ENCODE measurements around the gene PDZRN3. TPM values are rescaled to one million over a fixed set of nuclear protein-coding genes. Genes with fewer than 3 reads are reported as not detected.

The PDZRN3 gene
- total RNA-seq, 1 experiment from 2014 or later, result 0.24 TPM

- no peak for DNase-seq (ENCODE audit: low spot score)
- Histone ChIP-seq H3K27ac (ENCODE audit: low read depth, low read length, poor library complexity, severe bottlenecking) (no peak overlapping the region), H3K9me3 (ENCODE audit: low read depth, low read length, poor library complexity, severe bottlenecking) (no peaks in the 10 kb centered on the region), H3K4me1 (ENCODE audit: insufficient read depth, low read length, poor library complexity, severe bottlenecking) (no peaks in the 10 kb centered on the region), H3K4me3 (ENCODE audit: low read depth, low read length, poor library complexity, severe bottlenecking) (no peak overlapping the region), H3K27me3 (replicated peaks; ENCODE audit: insufficient read depth, low read depth, low read length, poor library complexity) (peaks cover 9% of the 10 kb centered on the region), H3K36me3 (ENCODE audit: insufficient read depth, low read length, poor library complexity, severe bottlenecking) (no peaks in the 10 kb centered on the region)
- intact Hi-C loops (cut with micrococcal nuclease; ENCODE audit: unreplicated experiment), result no loop called here
- ChIA-PET CTCF (no interaction called here), POLR2A (ENCODE audit: low non-redundant PET) (no interaction called here)
- TF ChIP-seq CTCF (conservative IDR thresholded peaks at IDR 0.05; ENCODE audit: low read depth, low read length), result no peak
- TF ChIP-seq EZH2 (IDR thresholded peaks at IDR 0.05; ENCODE audit: borderline replicate concordance, low read depth, low read length, poor library complexity, severe bottlenecking), result no peak
- no TSS peak for BruUV-seq (replicated peaks)
These were observed 3.4 kb downstream of the PDZRN3 start for GRCh38 chr3:73621388-73621787.

- no TSS peak for BruUV-seq (replicated peaks)
These were observed 6.3 kb downstream of the PDZRN3 start for GRCh38 chr3:73618461-73618860.

GRCh38 chr3:73616056-73616455, 8.7 kb downstream of the PDZRN3 start:
- H3K27ac ChIP-seq (ENCODE audit: low read depth, low read length, poor library complexity, severe bottlenecking), result no peak overlapping the region
- intact Hi-C loops (cut with micrococcal nuclease; ENCODE audit: unreplicated experiment), result no loop called here
- ChIA-PET POLR2A (ENCODE audit: low non-redundant PET) (no interaction called here), CTCF (no interaction called here)
- H3K4me1 ChIP-seq (ENCODE audit: insufficient read depth, low read length, poor library complexity, severe bottlenecking), result no peaks in the 10 kb centered on the region
- BruUV-seq (replicated peaks), result no TSS peak
- no peak for DNase-seq (ENCODE audit: low spot score)
- H3K9me3 ChIP-seq (ENCODE audit: low read depth, low read length, poor library complexity, severe bottlenecking), result no peaks in the 10 kb centered on the region
- TF ChIP-seq CTCF (conservative IDR thresholded peaks at IDR 0.05; ENCODE audit: low read depth, low read length) (no peak), EZH2 (IDR thresholded peaks at IDR 0.05; ENCODE audit: borderline replicate concordance, low read depth, low read length, poor library complexity, severe bottlenecking) (no peak)
- H3K4me3 ChIP-seq (ENCODE audit: low read depth, low read length, poor library complexity, severe bottlenecking), result no peak overlapping the region
- no peaks in the 10 kb centered on the region for H3K27me3 ChIP-seq (replicated peaks; ENCODE audit: insufficient read depth, low read depth, low read length, poor library complexity)
- no peaks in the 10 kb centered on the region for H3K36me3 ChIP-seq (ENCODE audit: insufficient read depth, low read length, poor library complexity, severe bottlenecking)

More at GRCh38 chr3:73618461-73618860, 6.3 kb downstream of the PDZRN3 start:
- Histone ChIP-seq H3K27ac (ENCODE audit: low read depth, low read length, poor library complexity, severe bottlenecking) (no peak overlapping the region), H3K9me3 (ENCODE audit: low read depth, low read length, poor library complexity, severe bottlenecking) (no peaks in the 10 kb centered on the region), H3K4me3 (ENCODE audit: low read depth, low read length, poor library complexity, severe bottlenecking) (no peak overlapping the region), H3K4me1 (ENCODE audit: insufficient read depth, low read length, poor library complexity, severe bottlenecking) (no peaks in the 10 kb centered on the region), H3K36me3 (ENCODE audit: insufficient read depth, low read length, poor library complexity, severe bottlenecking) (no peaks in the 10 kb centered on the region), H3K27me3 (replicated peaks; ENCODE audit: insufficient read depth, low read depth, low read length, poor library complexity) (peaks cover 4% of the 10 kb centered on the region)
- ChIA-PET POLR2A (ENCODE audit: low non-redundant PET) (no interaction called here), CTCF (no interaction called here)
- intact Hi-C loops (cut with micrococcal nuclease; ENCODE audit: unreplicated experiment), result no loop called here
- no peak for TF ChIP-seq CTCF (conservative IDR thresholded peaks at IDR 0.05; ENCODE audit: low read depth, low read length)
- no peak for TF ChIP-seq EZH2 (IDR thresholded peaks at IDR 0.05; ENCODE audit: borderline replicate concordance, low read depth, low read length, poor library complexity, severe bottlenecking)
- no peak for DNase-seq (ENCODE audit: low spot score)

Data from A673 (cell line).